WTC11 (cell line): ENCODE measurements around the gene KAZN.

Experiments used
- ESRRA ChIP-seq: sonication (generic); formaldehyde crosslinking; IDR thresholded peaks from 2 replicates; pipeline ENCODE4 v1.8.1; 2022; ENCODE audit warnings: mild to moderate bottlenecking, missing genetic modification reagents, borderline replicate concordance
- TP53 ChIP-seq: sonication (generic); formaldehyde crosslinking; IDR thresholded peaks from 2 replicates; pipeline ENCODE4 v1.8.1; 2023; ENCODE audit warnings: mild to moderate bottlenecking, missing genetic modification reagents
- TF ChIP-seq, protein P1 (sequence below): sonication (generic); formaldehyde crosslinking; IDR thresholded peaks from 2 replicates; pipeline ENCODE4 v1.8.1; 2023; ENCODE audit warnings: mild to moderate bottlenecking, missing genetic modification reagents
- TF ChIP-seq, protein P2 (sequence below): fragments of 200-600 bp; IDR thresholded peaks from 2 replicates; pipeline ENCODE4 v1.8.0; 2022; ENCODE audit warnings: antibody characterized with exemption

DNA sequence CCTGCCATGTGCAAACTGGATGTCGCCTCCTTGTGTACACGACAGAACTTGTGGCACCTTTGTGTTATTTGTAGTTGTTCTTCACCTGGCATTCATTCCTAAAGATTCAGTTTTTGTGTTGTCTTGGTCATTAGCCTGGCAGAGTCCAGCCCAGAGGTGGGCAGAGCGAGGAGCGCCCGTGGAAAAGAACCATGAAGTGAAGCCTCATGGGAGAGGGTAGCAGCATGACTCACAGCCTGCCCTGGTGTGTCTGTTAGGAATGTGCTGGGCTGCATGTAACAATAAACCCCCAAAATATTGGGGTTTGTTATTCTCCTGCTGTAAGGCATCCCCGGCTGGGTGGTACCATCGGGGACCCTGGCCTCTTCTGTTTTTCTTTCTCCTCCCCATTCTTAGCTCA lies 430.1 kb downstream of the KAZN start:
- no peak for TF ChIP-seq ESRRA (CRISPR knock-in tag)
- TF ChIP-seq, protein P1, sequence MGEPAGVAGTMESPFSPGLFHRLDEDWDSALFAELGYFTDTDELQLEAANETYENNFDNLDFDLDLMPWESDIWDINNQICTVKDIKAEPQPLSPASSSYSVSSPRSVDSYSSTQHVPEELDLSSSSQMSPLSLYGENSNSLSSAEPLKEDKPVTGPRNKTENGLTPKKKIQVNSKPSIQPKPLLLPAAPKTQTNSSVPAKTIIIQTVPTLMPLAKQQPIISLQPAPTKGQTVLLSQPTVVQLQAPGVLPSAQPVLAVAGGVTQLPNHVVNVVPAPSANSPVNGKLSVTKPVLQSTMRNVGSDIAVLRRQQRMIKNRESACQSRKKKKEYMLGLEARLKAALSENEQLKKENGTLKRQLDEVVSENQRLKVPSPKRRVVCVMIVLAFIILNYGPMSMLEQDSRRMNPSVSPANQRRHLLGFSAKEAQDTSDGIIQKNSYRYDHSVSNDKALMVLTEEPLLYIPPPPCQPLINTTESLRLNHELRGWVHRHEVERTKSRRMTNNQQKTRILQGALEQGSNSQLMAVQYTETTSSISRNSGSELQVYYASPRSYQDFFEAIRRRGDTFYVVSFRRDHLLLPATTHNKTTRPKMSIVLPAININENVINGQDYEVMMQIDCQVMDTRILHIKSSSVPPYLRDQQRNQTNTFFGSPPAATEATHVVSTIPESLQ (CRISPR knock-in tag): no peak
- TF ChIP-seq, protein P2, sequence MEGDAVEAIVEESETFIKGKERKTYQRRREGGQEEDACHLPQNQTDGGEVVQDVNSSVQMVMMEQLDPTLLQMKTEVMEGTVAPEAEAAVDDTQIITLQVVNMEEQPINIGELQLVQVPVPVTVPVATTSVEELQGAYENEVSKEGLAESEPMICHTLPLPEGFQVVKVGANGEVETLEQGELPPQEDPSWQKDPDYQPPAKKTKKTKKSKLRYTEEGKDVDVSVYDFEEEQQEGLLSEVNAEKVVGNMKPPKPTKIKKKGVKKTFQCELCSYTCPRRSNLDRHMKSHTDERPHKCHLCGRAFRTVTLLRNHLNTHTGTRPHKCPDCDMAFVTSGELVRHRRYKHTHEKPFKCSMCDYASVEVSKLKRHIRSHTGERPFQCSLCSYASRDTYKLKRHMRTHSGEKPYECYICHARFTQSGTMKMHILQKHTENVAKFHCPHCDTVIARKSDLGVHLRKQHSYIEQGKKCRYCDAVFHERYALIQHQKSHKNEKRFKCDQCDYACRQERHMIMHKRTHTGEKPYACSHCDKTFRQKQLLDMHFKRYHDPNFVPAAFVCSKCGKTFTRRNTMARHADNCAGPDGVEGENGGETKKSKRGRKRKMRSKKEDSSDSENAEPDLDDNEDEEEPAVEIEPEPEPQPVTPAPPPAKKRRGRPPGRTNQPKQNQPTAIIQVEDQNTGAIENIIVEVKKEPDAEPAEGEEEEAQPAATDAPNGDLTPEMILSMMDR: no peak
- no peak for TF ChIP-seq TP53
